Kidney (tissue), 14 donors: ENCODE data around the gene PHF21B. TPM values are rescaled to one million over a fixed set of nuclear protein-coding genes. Genes with fewer than 3 reads are reported as not detected.

Experiments
- DNase-seq, 5 donors: peaks; one replicate each; pipeline ENCODE4 v3.0.0-alpha.2; 2013 to 2020
- FAIRE-seq: peaks from 2 replicates; lab custom pipeline; 2012; peaks lifted over from hg19 to GRCh38; lab: Jason Lieb, UNC
- H3K27ac ChIP-seq, 2 donors: one replicate each; pipeline ENCODE4 v1.7.0; 2013; ENCODE audit warnings: low read depth in 2 of 2, low read length in 2 of 2, inconsistent platforms in 1 of 2
- H3K27me3 ChIP-seq: one replicate; pipeline ENCODE4 v1.7.1; 2013; ENCODE audit warnings: low read length, inconsistent platforms; ENCODE audit not compliant: control insufficient read depth, insufficient read depth
- H3K36me3 ChIP-seq, 3 donors: one replicate each; pipeline versions ENCODE4 v1.7.0 to v1.7.1; 2013; ENCODE audit warnings: low read length in 3 of 3, control low read depth in 1 of 3, inconsistent platforms in 1 of 3; ENCODE audit not compliant: insufficient read depth in 3 of 3, control insufficient read depth in 2 of 3
- H3K4me1 ChIP-seq, 3 donors: one replicate each; pipeline versions ENCODE4 v1.7.0 to v1.7.1; 2013; ENCODE audit warnings: low read length in 3 of 3, inconsistent platforms in 1 of 3, low read depth in 1 of 3; ENCODE audit not compliant: control insufficient read depth in 2 of 3, insufficient read depth in 2 of 3
- H3K4me3 ChIP-seq, 3 donors: one replicate each; pipeline versions ENCODE4 v1.7.0 to v1.8.1; 2013; ENCODE audit warnings: low read length in 3 of 3, control low read depth in 1 of 3, inconsistent platforms in 1 of 3
- H3K9ac ChIP-seq, 3 donors: one replicate each; pipeline versions ENCODE4 v1.7.0 to v1.7.1; 2013; ENCODE audit warnings: low read length in 3 of 3, control low read depth in 1 of 3, inconsistent platforms in 1 of 3
- H3K9me3 ChIP-seq, 3 donors: one replicate each; pipeline versions ENCODE4 v1.7.0 to v1.7.1; 2013; ENCODE audit warnings: low read length in 3 of 3, control low read depth in 1 of 3, inconsistent platforms in 1 of 3; ENCODE audit not compliant: control insufficient read depth in 2 of 3, insufficient read depth in 1 of 3
- intact Hi-C: fragments of 100-400 bp; cut with DNase I; formaldehyde crosslinking; loops from one replicate; pipeline ENCODE4 v1.11.1; 2022
- polyA plus RNA-seq: library from polyadenylated mRNA; stranded (reverse); fragments of 350-450 nt; fragmentation: Illumina TruSeq; extraction: RNeasy Lipid Tissue Mini Kit (QIAGEN cat#74804); gene quantifications from one replicate; pipeline ENCODE4 v1.2.3, GENCODE V29; 2014; ENCODE audit warnings: low read depth, low replicate concordance; ENCODE audit not compliant: insufficient read depth
- total RNA-seq: library from RNA; stranded (reverse); fragmentation: NEBNext Ultra II Directional; extraction: Animal tissue kit (Norgen Biotek cat#: 25700); gene quantifications from one replicate; pipeline ENCODE4 v1.2.1, GENCODE V29; 2021
- TF ChIP-seq, protein P1 (sequence below): IDR thresholded peaks from 3 replicates; pipeline ENCODE4 v1.5.1; 2012; ENCODE audit warnings: mild to moderate bottlenecking, moderate library complexity, borderline replicate concordance; ENCODE audit not compliant: insufficient read depth; ENCODE audit errors: extremely low read depth
- donor health status: control.
- donor health status: control.
- donor health status: control.
- donor health status: control.
- donor health status: control.
- donor health status: DM: yes; HTN: yes; CAD: no.
- donor health status: Normal renal cell carcinoma (clear cell type).

PHF21B gene
- total and polyA plus RNA-seq, 2 donors from 2014 or later, result 1.1 to 2.8 TPM

DNA sequence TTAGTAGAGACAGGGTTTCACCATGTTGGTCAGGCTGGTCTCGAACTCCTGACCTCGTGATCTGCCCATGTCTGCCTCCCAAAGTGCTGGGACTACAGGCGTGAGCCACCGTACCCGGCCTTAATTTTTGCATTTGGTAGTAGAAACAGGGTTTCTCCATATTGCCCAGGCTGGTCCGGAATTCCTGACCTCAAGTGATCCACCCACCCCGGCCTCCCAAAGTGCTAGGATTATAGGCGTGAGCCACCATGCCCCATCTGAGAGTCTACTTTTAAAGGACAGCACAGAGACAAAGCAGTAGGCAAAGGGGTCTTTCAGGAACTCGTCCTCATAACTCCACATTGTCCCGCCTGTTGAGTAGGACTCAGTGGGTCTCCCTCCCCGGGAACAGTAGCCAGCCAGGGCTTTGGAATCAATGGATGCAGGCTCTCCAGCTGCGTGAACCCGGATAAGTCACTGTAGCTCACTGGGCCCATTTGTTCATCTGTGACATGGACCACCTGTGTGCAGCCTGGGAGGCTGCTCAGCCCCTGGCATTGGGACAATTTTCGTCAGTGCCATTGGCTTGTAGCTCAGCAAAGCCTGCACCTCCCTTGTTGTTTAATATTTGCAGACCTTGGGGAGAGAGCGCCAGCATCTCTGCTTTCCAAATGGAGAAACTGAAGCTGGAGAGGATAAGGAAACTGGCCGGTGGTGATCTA is 171.3 kb downstream of the PHF21B start:
- H3K9ac ChIP-seq, result no peak overlapping the region
- no peak overlapping the region for H3K4me3 ChIP-seq
- intact Hi-C loops, result no loop called here
- peaks cover 0 to 3% (median 0%) of the 10 kb centered on the region in 3 donors for H3K36me3 ChIP-seq
- no peaks in the 10 kb centered on the region for H3K27me3 ChIP-seq
- DNase-seq (peak in 2 of 5 donors; percentile 14 to 49), FAIRE-seq (no peak)
- no peak overlapping the region for H3K27ac ChIP-seq
- no peaks in the 10 kb centered on the region for H3K4me1 ChIP-seq
- TF ChIP-seq, protein P1, sequence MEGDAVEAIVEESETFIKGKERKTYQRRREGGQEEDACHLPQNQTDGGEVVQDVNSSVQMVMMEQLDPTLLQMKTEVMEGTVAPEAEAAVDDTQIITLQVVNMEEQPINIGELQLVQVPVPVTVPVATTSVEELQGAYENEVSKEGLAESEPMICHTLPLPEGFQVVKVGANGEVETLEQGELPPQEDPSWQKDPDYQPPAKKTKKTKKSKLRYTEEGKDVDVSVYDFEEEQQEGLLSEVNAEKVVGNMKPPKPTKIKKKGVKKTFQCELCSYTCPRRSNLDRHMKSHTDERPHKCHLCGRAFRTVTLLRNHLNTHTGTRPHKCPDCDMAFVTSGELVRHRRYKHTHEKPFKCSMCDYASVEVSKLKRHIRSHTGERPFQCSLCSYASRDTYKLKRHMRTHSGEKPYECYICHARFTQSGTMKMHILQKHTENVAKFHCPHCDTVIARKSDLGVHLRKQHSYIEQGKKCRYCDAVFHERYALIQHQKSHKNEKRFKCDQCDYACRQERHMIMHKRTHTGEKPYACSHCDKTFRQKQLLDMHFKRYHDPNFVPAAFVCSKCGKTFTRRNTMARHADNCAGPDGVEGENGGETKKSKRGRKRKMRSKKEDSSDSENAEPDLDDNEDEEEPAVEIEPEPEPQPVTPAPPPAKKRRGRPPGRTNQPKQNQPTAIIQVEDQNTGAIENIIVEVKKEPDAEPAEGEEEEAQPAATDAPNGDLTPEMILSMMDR, result no peak
- H3K9me3 ChIP-seq, result no peaks in the 10 kb centered on the region

DNA sequence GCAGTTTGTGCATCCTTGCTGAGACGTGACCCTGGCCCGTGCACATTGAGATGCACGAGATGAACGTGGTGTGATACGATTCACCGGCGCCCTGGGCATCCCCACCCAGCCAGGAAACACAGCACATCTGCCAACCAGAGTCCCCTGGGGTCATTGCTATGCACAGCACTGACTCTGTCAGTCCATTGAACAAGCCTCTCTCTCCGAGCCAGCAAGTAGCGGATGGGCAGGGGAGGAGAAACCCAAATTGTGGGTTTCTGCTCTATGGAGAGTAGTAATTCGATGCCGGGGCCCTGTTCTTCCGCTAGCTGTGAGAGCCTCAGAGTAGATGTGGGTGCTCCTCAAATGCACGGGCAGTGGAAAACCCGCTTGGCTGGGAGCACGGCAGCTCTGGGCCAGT is 172.3 kb downstream of the PHF21B start:
- DNase-seq (peak in 1 of 5 donors; percentile 49), FAIRE-seq (no peak)
- Histone ChIP-seq H3K4me3 (no peak overlapping the region), H3K4me1 (no peaks in the 10 kb centered on the region), H3K36me3 (peaks cover 0 to 3% (median 0%) of the 10 kb centered on the region in 3 donors), H3K27me3 (no peaks in the 10 kb centered on the region), H3K27ac (no peak overlapping the region), H3K9me3 (no peaks in the 10 kb centered on the region), H3K9ac (no peak overlapping the region)
- TF ChIP-seq, protein P1, result no peak
- intact Hi-C loops, result no loop called here

GRCh38 chr22:44834065-44834464 is 175.7 kb downstream of the PHF21B start:
- FAIRE-seq, result peak; percentile 55
- TF ChIP-seq, protein P1, result no peak
- H3K4me3 ChIP-seq, result no peak overlapping the region

More at GRCh38 chr22:44834065-44834464, 175.7 kb downstream of the PHF21B start:
- H3K9me3 ChIP-seq, result peaks cover 0 to 4% (median 0%) of the 10 kb centered on the region in 3 donors
- H3K27me3 ChIP-seq, result no peaks in the 10 kb centered on the region
- H3K9ac ChIP-seq, result no peak overlapping the region
- no peaks in the 10 kb centered on the region for H3K4me1 ChIP-seq
- DNase-seq, result no peak
- no peaks in the 10 kb centered on the region for H3K36me3 ChIP-seq
- intact Hi-C loops, result no loop called here
- no peak overlapping the region for H3K27ac ChIP-seq
